AG10803 (cell line): ENCODE data around the gene BDNF.
"Not testable (repeated sequence)": the region's sequence is repeated elsewhere in the genome, so short reads cannot be mapped to it uniquely, and the experiment has no call there.

Experiments
- DNase-seq: peaks from one replicate; pipeline ENCODE4 v3.0.0; 2010; ENCODE audit warnings: low read depth
- H3K4me3 ChIP-seq: 2 replicates; pipeline ENCODE4 v1.5.1; 2011; ENCODE audit warnings: mild to moderate bottlenecking, low read length, control low read depth
- CTCF ChIP-seq: conservative IDR thresholded peaks from 2 replicates; pipeline ENCODE4 v1.5.1; 2011; ENCODE audit warnings: mild to moderate bottlenecking, low read length, control low read depth, inconsistent platforms

The BDNF gene

GRCh38 chr11:27700351-27701301 lies at the start of gene BDNF:
Gene BDNF (minus strand): TSS chr11:27700455. CDS start chr11:27658564, 41,891 bp downstream.
- H3K4me3 ChIP-seq: peak within 1 kb of the TSS; percentile 87
- DNase-seq: peak; percentile 68

GRCh38 chr11:27740362-27741013 lies 40.2 kb upstream of the BDNF start:
- no peak for DNase-seq
- H3K4me3 ChIP-seq: no peak overlapping the region
- TF ChIP-seq CTCF: no peak

More at GRCh38 chr11:27700351-27701301, at the start of gene BDNF:
- TF ChIP-seq CTCF: no peak

GRCh38 chr11:27735281-27735680 lies 35.0 kb upstream of the BDNF start:
- H3K4me3 ChIP-seq: no peak overlapping the region
- no peak for DNase-seq
- TF ChIP-seq CTCF: no peak

GRCh38 chr11:27731803-27732202 lies 31.5 kb upstream of the BDNF start:
- not testable (repeated sequence) for DNase-seq, H3K4me3 ChIP-seq

GRCh38 chr11:27726981-27727380 lies 26.7 kb upstream of the BDNF start:
- no peak overlapping the region for H3K4me3 ChIP-seq
- DNase-seq: no peak
- TF ChIP-seq CTCF: no peak

GRCh38 chr11:27723687-27724086 lies 23.4 kb upstream of the BDNF start:
- DNase-seq: peak; percentile 31
- no peak overlapping the region for H3K4me3 ChIP-seq
- TF ChIP-seq CTCF: peak; percentile 41

- DNase-seq: peak; percentile 24
- H3K4me3 ChIP-seq: peak overlapping the region; percentile 74
- TF ChIP-seq CTCF: peak; percentile 13
Observed at GRCh38 chr11:27722953-27723344, 22.7 kb upstream of the BDNF start.
